Cardiac muscle cell (in vitro differentiated cells and primary cell): ENCODE results near the gene FAM107A. TPM values are rescaled to one million over a fixed set of nuclear protein-coding genes. Genes with fewer than 3 reads are reported as not detected.
A peak's percentile ranks its signal among the peaks of the same experiment; 100 is the strongest.

Source experiments
- DNase-seq, 2 donors: peaks; one replicate each; pipeline versions ENCODE4 v3.0.0 to v3.0.0-alpha.2; 2010 to 2017; ENCODE audit warnings: low read depth in 1 of 2, low spot score in 1 of 2
- H3K27ac ChIP-seq: fragments of 200-600 bp; sonication (generic); 2 replicates; pipeline ENCODE4 v1.5.1; 2016
- H3K27me3 ChIP-seq: fragments of 200-600 bp; sonication (generic); 2 replicates; pipeline ENCODE4 v1.6.0; 2016; ENCODE audit warnings: control low read depth
- H3K36me3 ChIP-seq: fragments of 200-600 bp; sonication (generic); 2 replicates; pipeline ENCODE4 v1.5.1; 2016; ENCODE audit warnings: control low read depth
- H3K4me1 ChIP-seq: fragments of 200-600 bp; sonication (generic); 2 replicates; pipeline ENCODE4 v1.8.1; 2017; ENCODE audit warnings: low read depth, mild to moderate bottlenecking, mixed run types
- H3K4me3 ChIP-seq: fragments of 200-600 bp; sonication (generic); 2 replicates; pipeline ENCODE4 v1.5.1; 2016; ENCODE audit warnings: mild to moderate bottlenecking
- H3K9me3 ChIP-seq: fragments of 200-600 bp; sonication (generic); 2 replicates; pipeline ENCODE4 v1.5.1; 2017; ENCODE audit warnings: low read depth, mild to moderate bottlenecking, control low read depth
- polyA plus RNA-seq: library from polyadenylated mRNA; unstranded; fragments of >200 nt; fragmentation: Nextera tagmentation; extraction: Ambion mirVana; gene quantifications from 2 replicates; pipeline ENCODE4 v1.2.1, GENCODE V29; 2016
- total RNA-seq: library from RNA; depleted of rRNA; stranded (reverse); fragments of >200 nt; gene quantifications from 2 replicates; pipeline ENCODE4 v1.2.3, GENCODE V29; 2016
- TF ChIP-seq, protein P1 (sequence below): IDR thresholded peaks from 2 replicates; pipeline ENCODE4 v1.5.1; 2012; ENCODE audit warnings: low read depth, mild to moderate bottlenecking, low read length

The FAM107A gene
- total and polyA plus RNA-seq, 2 experiments from 2014 or later: not detected

DNA sequence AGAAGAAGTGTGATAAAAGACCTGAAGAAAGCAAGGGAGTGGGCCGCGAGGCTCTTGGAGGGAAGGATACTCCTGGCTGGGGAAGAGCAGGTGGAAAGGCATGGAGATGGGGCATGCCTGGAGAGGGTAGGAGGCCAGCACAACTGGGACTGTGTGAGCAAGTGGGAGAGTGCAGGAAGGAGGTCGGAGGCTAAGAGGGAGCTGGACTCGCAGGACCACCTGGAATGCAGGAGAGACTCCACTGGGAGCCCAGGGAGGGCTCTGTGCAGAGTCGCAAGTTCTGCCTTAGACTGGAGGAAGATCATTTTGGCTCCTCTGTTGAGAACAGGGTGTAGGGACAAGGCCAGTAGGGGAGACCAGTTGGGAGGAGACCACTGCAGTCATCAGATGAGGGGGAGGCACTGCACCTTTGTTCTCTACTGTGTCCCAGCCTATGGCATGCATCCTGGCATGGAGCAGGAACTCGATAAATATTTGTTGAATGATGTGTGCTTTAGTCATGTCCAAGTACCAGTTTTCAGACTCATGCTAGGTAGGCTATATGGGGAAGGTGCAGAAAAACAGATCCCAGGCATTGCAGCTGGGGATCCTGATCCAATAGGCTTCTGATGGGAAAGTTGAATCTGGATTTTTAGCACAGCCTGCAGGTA is 13.7 kb downstream of the FAM107A start:
- H3K4me3 ChIP-seq: no peak overlapping the region
- no peak for DNase-seq
- no peak overlapping the region for H3K27ac ChIP-seq
- H3K27me3 ChIP-seq: no peaks in the 10 kb centered on the region
- H3K4me1 ChIP-seq: no peaks in the 10 kb centered on the region
- TF ChIP-seq, protein P1, sequence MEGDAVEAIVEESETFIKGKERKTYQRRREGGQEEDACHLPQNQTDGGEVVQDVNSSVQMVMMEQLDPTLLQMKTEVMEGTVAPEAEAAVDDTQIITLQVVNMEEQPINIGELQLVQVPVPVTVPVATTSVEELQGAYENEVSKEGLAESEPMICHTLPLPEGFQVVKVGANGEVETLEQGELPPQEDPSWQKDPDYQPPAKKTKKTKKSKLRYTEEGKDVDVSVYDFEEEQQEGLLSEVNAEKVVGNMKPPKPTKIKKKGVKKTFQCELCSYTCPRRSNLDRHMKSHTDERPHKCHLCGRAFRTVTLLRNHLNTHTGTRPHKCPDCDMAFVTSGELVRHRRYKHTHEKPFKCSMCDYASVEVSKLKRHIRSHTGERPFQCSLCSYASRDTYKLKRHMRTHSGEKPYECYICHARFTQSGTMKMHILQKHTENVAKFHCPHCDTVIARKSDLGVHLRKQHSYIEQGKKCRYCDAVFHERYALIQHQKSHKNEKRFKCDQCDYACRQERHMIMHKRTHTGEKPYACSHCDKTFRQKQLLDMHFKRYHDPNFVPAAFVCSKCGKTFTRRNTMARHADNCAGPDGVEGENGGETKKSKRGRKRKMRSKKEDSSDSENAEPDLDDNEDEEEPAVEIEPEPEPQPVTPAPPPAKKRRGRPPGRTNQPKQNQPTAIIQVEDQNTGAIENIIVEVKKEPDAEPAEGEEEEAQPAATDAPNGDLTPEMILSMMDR: no peak
- H3K9me3 ChIP-seq: no peaks in the 10 kb centered on the region
- H3K36me3 ChIP-seq: no peaks in the 10 kb centered on the region

DNA sequence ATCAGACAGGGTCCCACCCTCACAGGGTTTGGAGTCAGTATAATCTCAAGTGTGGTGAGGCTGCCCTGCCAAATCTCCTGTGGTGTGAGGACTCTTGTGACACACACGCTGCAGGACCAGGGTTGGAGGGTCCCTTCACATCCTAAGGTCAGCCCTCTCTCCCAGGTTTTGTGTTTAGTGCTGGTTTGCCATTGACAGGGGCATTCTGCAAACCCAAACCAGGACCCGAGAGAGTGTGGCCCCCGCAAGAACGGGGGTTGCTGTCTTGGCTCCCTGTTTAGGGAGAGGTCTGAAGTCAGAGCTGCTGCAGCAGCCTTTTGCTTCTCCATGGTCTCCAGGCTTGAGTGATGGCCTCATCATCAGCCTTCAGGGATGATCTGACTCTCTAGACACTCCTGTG is 14.7 kb downstream of the FAM107A start:
- Histone ChIP-seq H3K4me3 (no peak overlapping the region), H3K4me1 (no peaks in the 10 kb centered on the region), H3K27me3 (no peaks in the 10 kb centered on the region), H3K27ac (no peak overlapping the region), H3K36me3 (no peaks in the 10 kb centered on the region), H3K9me3 (no peaks in the 10 kb centered on the region)
- TF ChIP-seq, protein P1: no peak
- no peak for DNase-seq

DNA sequence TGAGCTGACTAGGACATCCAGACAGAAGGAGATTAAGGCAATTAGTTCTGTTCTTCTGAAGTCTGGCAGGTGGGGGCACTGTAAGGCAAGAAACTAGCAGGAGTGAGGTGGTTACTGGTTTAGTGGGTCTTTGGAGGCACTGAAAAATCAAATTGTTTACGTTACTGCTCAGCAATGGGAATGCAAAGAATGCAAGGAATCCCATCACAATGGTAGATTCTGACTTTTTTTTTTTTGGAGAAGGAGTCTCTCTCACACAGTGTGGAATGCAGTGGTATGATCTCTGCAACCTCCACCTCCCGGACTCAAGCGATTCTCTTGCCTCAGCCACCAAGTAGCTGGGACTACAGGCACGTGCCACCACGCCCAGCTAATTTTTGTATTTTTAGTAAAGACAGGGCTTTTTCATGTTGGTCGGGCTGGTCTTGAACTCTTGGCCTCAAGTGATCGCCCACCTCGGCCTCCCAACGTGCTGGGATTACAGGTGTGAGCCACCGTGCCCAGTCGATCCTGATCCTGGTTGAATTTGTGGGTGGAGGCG is 16.4 kb downstream of the FAM107A start:
- H3K27me3 ChIP-seq: no peaks in the 10 kb centered on the region
- H3K27ac ChIP-seq: no peak overlapping the region
- no peaks in the 10 kb centered on the region for H3K36me3 ChIP-seq
- DNase-seq: peak; percentile 37 to 96
- TF ChIP-seq, protein P1: peak; percentile 59
- H3K9me3 ChIP-seq: no peaks in the 10 kb centered on the region
- H3K4me1 ChIP-seq: no peaks in the 10 kb centered on the region
- H3K4me3 ChIP-seq: no peak overlapping the region

DNA sequence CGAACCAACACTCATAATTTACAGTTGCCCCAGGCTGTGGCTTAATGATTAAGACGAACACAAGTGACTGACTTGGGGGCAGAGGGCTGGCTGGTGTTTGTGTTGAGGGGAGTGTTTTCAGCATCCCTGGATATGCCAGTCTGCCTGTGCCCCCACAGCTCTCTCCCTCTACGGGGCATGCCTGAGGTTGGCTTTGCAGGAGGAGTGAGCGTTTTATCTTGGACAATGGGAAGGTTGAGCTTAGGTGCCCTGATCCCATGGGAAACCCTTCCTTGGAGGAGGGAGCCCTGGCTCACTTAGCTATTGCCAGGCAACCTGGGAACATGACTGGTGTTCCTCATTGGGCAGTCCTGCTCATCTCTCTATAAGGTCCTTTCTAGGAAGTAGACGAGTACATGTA is 17.6 kb downstream of the FAM107A start:
- TF ChIP-seq, protein P1: no peak
- H3K4me3 ChIP-seq: no peak overlapping the region
- no peak overlapping the region for H3K27ac ChIP-seq
- H3K4me1 ChIP-seq: no peaks in the 10 kb centered on the region
- no peak for DNase-seq
- no peaks in the 10 kb centered on the region for H3K9me3 ChIP-seq
- H3K27me3 ChIP-seq: no peaks in the 10 kb centered on the region
- H3K36me3 ChIP-seq: no peaks in the 10 kb centered on the region

DNA sequence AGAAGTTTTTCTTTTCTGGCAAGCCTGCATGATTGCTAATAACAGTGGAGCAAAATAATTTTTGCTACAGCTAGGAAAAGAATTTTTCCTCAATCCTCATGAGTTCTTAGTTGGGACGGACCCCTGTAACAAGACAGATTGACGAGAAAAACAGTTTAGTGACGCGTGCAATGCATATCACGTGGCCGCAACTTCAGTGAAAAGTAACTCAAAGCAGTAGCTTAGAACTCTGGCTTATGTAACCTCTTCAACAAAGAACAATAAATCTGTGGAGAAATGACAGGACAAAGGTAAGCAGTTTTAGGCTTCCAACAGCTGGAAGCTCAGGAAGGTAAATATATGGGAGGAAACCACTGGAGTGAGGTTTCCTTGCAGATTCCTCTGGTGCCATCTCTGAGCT is 19.7 kb downstream of the FAM107A start:
- H3K4me1 ChIP-seq: no peaks in the 10 kb centered on the region
- H3K9me3 ChIP-seq: no peaks in the 10 kb centered on the region
- no peaks in the 10 kb centered on the region for H3K27me3 ChIP-seq
- no peak overlapping the region for H3K4me3 ChIP-seq
- no peak for DNase-seq
- no peaks in the 10 kb centered on the region for H3K36me3 ChIP-seq
- TF ChIP-seq, protein P1: no peak
- no peak overlapping the region for H3K27ac ChIP-seq
